Measurements from ENCODE around the gene AKAP9. TPM values are rescaled to one million over a fixed set of nuclear protein-coding genes. Genes with fewer than 3 reads are reported as not detected.
"Not testable (repeated sequence)": the region's sequence is repeated elsewhere in the genome, so short reads cannot be mapped to it uniquely, and the experiment has no call there.

AKAP9 gene
- total RNA-seq, 1 donor from 2014 or later = 25.2 TPM

- peak in 1 of 2 donors; percentile 3 for DNase-seq (ENCODE audit: low read depth in 2 of 2)
These were observed 4.8 kb downstream of the AKAP9 start for GRCh38 chr7:91945476-91945875.

- DNase-seq (ENCODE audit: low read depth in 2 of 2) = peak in 1 of 2 donors; percentile 61
These were observed 5.9 kb downstream of the AKAP9 start for GRCh38 chr7:91946549-91946948.

- DNase-seq (ENCODE audit: low read depth in 2 of 2) = no peak
These were observed 7.3 kb downstream of the AKAP9 start for GRCh38 chr7:91947948-91948347.

DNA sequence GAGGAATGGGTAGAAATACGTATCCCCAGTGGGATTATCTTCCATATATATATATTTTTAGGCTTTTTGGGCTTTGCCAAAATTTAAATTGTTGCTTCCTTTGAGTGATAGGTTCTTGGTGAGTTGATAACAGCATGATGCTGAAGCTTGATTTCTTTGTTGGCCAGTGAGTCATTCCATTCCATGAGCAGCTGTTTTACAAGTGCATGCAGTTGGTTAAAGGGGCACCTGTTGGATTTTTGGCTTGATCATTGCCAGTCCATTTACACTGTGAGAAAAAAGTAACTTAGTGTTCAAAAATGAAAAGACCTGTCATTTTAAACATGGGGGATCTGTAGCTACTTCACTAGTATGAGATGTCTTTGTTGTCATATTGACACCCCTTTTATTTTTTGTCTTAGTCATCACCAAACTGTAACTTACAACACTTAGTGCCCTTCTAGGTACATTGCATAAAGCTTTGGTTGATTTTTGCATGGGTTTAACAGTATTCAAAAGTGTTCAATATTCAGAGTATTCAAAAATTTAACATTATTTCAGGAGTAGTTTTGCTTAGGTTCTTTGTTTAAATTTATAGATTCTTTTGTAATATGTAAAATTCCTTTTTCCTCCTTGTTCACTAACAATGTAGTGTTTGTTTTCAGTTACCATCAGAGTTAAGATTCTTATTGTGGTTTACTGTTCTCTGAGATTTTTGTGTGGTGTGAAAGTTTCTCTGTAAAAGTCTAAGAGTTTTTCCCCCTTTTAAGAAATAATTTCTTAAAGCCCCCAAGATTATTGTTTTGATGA, 8.8 kb downstream of the AKAP9 start:
- DNase-seq (ENCODE audit: low read depth in 2 of 2) = no peak

GRCh38 chr7:91953618-91954017, 13.0 kb downstream of the AKAP9 start:
- peak in 1 of 2 donors; percentile 55 for DNase-seq (ENCODE audit: low read depth in 2 of 2)

DNA sequence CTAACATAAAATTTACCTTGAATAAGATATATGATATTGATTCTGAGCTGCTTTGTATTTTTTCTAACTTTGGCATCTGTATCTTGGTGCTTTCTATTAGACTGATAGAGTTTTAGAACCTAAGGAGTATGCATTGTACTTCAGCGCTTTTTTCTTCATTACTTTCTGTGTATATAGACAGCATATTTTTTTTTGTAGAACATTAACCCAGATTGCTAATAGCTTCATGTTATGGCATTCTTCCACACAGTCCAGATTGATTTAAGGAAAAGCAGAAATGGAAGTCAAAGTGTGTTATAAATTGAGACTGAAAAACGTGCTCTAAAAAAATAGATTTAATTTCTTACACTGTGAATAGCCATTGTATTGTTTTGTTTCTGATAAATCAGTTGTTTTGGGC, 15.8 kb downstream of the AKAP9 start:
- DNase-seq (ENCODE audit: low read depth in 2 of 2) = not testable (repeated sequence)

GRCh38 chr7:91957232-91957631, 16.6 kb downstream of the AKAP9 start:
- DNase-seq (ENCODE audit: low read depth in 2 of 2) = no peak

GRCh38 chr7:91957823-91958222, 17.2 kb downstream of the AKAP9 start:
- no peak for DNase-seq (ENCODE audit: low read depth in 2 of 2)

DNA sequence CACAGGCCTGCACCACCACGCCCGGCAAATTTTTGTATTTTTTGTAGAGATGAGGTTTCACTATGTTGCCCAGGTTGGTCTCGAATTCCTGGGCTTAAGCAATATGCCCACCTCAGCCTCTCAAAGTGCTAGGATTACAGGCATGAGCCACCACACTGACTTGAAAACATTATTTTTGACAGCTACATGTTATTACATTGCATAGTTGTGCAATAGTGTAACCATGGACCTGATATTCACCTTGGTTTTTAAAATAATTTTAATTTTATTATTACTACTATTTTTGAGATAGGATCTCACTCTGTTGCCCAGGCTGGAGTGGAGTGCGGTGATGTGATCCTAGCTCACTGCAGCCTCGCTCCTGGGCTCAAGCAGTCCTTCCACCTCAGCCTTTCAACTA, 18.4 kb downstream of the AKAP9 start:
- no peak for DNase-seq (ENCODE audit: low read depth in 2 of 2)

DNA sequence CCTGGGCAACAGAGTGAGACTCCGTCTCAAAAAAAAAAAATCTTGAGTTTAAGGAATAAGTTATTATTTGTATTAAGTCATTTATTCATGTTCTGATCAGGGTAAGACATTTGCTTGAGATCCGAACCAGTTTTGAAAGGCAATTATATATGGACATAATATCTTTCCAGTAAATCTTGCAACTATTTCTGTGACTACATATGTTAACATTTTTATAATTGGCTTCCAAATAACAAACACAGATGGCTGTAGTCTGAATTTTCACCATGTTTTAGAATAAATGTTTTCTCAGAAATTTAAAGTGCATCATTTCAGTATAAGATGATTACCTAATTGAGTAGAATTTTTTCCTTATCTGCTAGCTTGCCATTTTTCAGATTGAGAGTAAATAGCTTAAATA, 21.2 kb downstream of the AKAP9 start:
- DNase-seq (ENCODE audit: low read depth in 2 of 2) = no peak

GRCh38 chr7:91962419-91962818, 21.8 kb downstream of the AKAP9 start:
- DNase-seq (ENCODE audit: low read depth in 2 of 2) = peak; percentile 52 to 75

- not testable (repeated sequence) for DNase-seq (ENCODE audit: low read depth in 2 of 2)
These were observed 26.9 kb downstream of the AKAP9 start for GRCh38 chr7:91967513-91967912.

- no peak for DNase-seq (ENCODE audit: low read depth in 2 of 2)
These were observed 33.0 kb downstream of the AKAP9 start for GRCh38 chr7:91973639-91974038.

DNA sequence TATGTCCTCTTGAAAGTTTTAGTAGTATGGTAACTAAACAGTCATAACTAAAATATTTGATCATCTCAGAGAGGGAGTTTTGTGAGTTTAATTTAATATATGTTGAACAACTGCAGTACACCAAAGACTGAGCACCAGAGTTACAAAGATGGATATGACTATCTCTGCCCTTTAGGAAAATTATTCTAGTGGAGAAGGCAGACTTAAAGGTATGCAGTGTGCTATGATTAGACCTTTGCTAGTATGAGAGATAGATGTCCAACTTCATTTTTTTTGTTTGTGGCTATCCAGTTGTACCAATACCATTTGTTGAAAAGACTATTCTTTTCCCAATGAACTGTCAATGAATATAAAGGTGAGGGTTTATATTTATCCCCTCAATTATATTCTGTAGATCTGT, 33.4 kb downstream of the AKAP9 start:
- DNase-seq (ENCODE audit: low read depth in 2 of 2) = no peak

GRCh38 chr7:91976743-91977142, 36.1 kb downstream of the AKAP9 start:
- DNase-seq (ENCODE audit: low read depth in 2 of 2) = no peak

DNA sequence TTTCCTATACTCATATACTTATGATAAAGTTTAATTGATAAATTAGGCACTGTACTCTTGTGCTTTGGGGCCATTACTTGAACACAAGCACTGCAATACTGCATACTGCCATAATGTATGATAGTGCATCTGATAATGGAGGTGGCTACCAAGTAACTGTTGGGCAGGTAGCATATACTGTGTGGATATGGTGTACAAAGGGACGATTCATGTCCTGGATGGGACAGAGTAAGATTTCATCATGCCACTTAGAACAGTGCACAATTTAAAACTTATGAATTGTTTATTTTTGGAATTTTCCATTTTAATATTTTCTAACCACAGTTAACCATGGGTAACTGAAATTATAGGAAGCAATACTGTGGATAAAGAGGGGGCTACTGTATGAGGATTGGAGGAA, 38.9 kb downstream of the AKAP9 start:
- no peak for DNase-seq (ENCODE audit: low read depth in 2 of 2)

GRCh38 chr7:91982352-91982751, 41.7 kb downstream of the AKAP9 start:
- not testable (repeated sequence) for DNase-seq (ENCODE audit: low read depth in 2 of 2)

DNA sequence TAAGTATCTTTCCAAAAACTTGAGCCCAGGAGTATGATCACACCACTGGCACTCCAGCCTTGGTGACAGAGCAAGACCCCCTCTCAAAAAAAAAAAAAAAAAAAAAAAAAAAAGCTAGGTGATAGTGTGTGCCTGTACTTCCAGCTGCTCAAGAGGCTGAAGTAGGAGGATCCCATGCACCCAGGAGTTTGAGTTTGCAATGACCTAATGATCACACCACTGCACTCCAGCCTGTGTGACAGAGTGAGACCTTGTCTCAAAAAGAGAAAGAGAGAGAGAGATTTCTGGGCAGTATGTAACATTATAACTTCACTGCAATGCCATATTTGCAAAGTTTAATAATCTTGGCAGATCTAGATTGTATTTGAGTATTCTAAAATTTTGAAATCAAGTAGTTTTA, 47.6 kb downstream of the AKAP9 start:
- DNase-seq (ENCODE audit: low read depth in 2 of 2) = no peak

GRCh38 chr7:91993976-91994375, 53.3 kb downstream of the AKAP9 start:
- no peak for DNase-seq (ENCODE audit: low read depth in 2 of 2)

DNA sequence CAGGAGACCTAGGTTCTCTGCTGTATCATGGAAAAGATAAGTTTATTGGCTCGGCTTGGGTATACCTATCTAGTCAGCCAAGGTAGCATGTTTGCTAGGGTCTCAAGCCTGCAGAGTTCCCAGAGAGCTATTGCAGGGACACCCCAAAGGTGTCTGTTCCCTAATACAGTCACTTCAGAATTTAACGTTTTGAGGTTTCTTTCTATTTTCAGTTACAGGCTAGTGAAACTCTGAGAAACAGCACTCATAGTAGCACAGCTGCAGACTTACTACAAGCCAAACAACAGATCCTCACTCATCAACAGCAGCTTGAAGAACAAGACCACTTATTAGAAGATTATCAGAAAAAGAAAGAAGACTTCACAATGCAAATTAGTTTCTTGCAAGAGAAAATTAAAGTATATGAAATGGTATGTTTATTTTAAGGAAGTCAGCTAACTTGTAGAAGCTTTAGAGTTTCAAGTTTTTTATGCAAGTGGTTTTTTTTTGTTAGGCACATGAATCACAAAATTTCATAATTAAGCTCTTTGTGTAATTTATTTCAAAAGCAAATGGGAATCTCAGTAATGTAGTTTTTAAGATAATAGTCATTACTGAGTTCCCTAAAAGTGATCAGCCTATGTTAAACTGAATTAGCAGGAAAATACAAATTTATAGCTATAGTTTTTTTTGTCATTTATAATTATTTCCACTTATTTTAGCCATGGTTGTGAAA, 54.9 kb downstream of the AKAP9 start:
- DNase-seq (ENCODE audit: low read depth in 2 of 2) = no peak

- DNase-seq (ENCODE audit: low read depth in 2 of 2) = no peak
These were observed 59.2 kb downstream of the AKAP9 start for GRCh38 chr7:91999631-92000565.

DNA sequence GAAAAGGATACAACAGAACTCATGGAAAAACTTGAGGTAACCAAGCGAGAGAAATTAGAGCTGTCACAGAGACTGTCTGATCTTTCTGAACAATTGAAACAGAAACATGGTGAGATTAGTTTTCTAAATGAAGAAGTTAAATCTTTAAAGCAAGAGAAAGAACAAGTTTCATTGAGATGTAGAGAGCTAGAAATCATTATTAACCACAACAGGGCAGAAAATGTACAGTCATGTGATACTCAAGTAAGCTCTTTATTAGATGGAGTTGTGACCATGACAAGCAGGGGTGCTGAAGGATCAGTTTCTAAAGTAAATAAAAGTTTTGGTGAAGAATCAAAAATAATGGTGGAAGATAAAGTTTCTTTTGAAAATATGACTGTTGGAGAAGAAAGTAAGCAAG, 62.1 kb downstream of the AKAP9 start:
- no peak for DNase-seq (ENCODE audit: low read depth in 2 of 2)

Measured in dermis microvascular lymphatic vessel endothelial cell (primary cell).